Retinal pigment epithelial cell (primary cell): ENCODE measurements around the gene SAFB.

Experiments
- DNase-seq: peaks from one replicate; pipeline ENCODE4 v3.0.0-alpha.2; 2010; ENCODE audit warnings: low read depth
- H3K4me3 ChIP-seq: 2 replicates; pipeline ENCODE4 v1.5.1; 2011; ENCODE audit warnings: mild to moderate bottlenecking, low read length, control low read depth, moderate library complexity
- TF ChIP-seq, protein P1 (sequence below): conservative IDR thresholded peaks from 2 replicates; pipeline ENCODE4 v1.5.1; 2011; ENCODE audit warnings: low read depth, low read length, control low read depth, inconsistent platforms

Gene SAFB

DNA sequence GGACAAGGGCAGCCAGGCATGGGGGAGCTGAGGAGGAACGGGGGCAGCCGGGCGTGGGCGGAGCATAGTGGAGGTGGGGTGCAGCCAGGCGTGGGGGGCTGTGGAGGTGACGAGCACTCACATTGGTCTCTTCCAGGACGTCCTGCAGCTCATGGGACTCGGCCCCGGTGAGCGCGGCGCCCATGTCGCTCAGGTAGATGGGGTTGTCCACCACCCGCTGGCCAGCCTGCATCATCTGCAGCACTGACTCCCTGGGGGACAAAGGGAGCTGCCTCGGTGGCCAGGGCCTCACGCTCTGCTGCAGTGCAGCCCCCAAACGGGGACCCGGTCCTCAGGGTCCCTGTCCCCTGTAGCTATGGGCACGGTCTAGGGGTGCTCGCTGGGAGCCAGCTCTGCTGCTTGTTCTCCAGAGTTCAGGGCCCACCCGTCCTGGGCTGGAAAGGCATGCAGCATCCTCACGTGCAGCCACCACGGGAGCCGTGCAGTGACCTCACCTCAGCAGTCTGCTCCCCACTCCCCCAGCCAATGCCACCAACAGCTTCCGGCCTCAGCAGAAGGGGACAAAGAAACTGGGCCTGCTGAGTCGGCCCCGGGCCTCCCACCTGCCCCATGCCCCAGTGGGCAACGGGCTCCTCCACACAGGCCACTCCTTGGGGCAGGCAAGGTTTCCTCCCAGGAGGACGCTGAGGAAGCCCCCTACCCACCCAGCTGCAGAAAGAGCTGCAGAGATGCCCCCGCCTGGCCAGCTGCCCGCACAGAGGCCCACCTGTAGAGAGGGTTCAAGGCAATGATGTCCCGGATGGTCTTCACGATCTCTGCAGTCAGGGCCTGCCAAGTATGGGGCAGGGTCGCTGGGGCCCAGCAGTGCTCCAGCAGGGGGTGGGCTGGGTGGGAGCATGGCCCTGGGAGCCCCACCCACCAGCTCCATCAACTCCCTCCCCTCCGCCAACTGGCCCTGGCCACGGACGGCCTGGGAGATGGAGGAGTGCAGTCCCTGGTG is 85.0 kb downstream of the SAFB start:
- no peak overlapping the region for H3K4me3 ChIP-seq
- TF ChIP-seq, protein P1, sequence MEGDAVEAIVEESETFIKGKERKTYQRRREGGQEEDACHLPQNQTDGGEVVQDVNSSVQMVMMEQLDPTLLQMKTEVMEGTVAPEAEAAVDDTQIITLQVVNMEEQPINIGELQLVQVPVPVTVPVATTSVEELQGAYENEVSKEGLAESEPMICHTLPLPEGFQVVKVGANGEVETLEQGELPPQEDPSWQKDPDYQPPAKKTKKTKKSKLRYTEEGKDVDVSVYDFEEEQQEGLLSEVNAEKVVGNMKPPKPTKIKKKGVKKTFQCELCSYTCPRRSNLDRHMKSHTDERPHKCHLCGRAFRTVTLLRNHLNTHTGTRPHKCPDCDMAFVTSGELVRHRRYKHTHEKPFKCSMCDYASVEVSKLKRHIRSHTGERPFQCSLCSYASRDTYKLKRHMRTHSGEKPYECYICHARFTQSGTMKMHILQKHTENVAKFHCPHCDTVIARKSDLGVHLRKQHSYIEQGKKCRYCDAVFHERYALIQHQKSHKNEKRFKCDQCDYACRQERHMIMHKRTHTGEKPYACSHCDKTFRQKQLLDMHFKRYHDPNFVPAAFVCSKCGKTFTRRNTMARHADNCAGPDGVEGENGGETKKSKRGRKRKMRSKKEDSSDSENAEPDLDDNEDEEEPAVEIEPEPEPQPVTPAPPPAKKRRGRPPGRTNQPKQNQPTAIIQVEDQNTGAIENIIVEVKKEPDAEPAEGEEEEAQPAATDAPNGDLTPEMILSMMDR: no peak
- no peak for DNase-seq

DNA sequence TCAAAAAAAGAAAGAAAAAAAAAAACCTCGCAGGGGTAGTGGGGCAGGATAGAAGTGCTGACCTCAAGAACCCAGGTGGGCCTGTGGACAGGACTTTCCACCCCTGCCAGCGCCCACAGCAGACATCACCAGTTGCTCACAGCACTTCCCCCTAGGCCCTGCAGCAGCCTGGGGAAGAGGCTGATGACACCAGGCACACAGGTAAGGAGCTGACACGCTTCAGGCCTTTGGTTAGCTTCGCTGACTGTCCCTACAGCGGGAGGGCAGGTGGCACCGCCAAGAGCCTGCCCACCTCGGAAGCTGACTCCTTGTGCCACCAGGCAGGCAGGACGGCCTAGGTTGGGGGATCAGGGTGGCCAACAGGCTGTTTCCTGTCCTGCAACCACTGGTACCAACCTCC is 88.1 kb downstream of the SAFB start:
- no peak overlapping the region for H3K4me3 ChIP-seq
- DNase-seq: no peak
- TF ChIP-seq, protein P1: no peak

DNA sequence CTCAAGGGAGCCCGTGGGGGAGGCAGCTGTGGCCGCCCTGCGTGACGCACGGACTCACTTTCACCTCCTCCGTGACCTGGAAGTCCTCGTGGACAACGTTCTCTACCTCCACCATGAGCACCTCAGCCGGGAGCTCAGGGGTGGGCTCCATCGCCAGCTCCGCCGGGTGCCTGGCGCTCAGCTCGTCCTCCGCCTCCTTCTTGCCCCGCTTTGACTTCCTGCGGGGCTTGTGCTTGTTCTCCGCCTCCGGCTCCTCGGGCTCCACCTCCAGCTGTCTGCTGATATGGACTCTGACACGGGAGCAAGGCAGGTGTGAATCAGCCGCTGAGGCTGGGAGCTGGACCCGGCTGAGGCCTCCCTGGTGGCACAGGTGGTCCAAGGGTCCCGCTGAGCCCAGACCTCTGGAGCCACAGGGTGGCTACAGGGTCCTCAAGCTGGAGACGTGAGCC is 88.9 kb downstream of the SAFB start:
- no peak for DNase-seq
- H3K4me3 ChIP-seq: no peak overlapping the region
- TF ChIP-seq, protein P1: no peak

DNA sequence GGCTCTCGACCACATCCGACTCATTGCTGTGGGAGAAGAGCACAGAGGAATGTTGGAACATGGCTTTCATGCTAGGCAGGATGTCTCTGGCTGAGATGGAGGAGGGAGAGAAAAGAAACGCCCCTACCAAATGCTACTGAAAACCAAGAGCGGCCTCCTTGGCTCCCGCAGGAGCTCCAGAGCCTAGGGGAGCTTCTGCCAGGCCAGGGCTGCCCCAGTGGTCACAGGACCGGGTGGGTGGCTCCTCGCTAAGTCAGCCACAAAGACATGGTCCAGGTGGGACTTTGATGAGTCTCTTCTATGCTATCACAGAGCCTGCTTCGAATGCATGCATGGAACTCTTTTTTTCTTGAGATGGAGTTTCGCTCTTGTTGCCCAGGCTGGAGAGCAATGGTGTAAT is 90.3 kb downstream of the SAFB start:
- DNase-seq: no peak
- TF ChIP-seq, protein P1: no peak
- no peak overlapping the region for H3K4me3 ChIP-seq

DNA sequence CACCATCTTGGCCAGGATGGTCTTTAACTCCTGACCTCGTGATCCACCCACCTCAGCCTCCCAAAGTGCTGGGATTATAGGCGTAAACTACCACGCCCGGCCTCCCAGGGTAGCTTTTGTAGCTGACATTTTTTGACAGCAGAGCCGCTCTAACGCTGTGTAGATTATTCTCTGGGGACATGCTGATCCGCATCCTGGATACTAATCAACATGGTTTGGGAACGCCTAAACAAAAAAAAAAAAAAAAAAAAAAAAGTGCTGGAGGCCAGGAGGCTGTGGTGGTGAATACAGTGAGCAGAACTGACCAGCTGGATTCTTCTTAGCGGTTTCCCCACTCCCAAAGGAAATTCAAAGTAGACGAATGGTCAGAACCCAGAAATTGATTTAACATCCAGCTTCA is 91.9 kb downstream of the SAFB start:
- DNase-seq: no peak
- no peak overlapping the region for H3K4me3 ChIP-seq
- TF ChIP-seq, protein P1: no peak

DNA sequence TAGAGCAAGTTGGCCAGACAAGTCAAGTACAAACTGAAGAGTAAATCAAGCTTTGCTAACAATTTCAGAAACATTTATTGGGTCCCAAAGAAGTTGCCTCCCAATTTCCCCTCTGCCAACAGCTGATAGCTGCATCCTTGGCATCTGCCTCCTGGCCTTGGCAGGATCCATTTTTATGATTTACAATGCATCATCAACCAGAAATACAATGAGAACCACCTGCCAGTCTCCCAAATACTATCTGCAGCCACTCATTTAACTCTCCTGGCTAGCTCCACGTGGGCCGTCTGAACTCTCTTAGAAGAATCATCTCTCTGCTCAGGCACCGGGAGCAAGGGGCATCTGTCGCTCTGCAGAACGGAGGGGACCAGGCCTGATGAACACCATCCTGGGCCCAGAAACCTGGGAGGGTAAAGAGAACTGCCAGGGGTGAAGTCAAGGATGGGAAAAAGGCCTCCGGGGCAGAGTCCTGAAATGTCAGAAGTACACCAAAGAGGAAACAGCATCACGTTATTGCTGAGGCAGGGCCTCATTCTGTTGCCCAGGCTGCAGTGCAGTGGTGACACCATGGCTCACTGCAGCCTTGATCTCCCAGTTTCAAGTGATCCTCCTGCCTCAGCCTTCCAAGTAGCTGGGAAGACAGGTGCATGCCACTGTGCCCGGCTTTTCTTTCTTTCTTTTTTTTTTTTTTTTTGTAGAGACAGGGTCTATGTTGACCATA is 94.5 kb downstream of the SAFB start:
- DNase-seq: no peak
- H3K4me3 ChIP-seq: no peak overlapping the region
- TF ChIP-seq, protein P1: no peak
